Pericardium fibroblast (primary cell): ENCODE measurements around the gene TM9SF1. TPM values are rescaled to one million over a fixed set of nuclear protein-coding genes. Genes with fewer than 3 reads are reported as not detected.

Experiments
- total RNA-seq: library from RNA; depleted of rRNA; stranded (reverse); fragments of >200 nt; gene quantifications from 2 replicates; pipeline ENCODE4 v1.2.3, GENCODE V29; 2015

The TM9SF1 gene
- 54.7 and 58.8 TPM in 2 replicates for total RNA-seq

GRCh38 chr14:24195186-24196070, at the start of gene TM9SF1:
TSS of gene TM9SF1 (minus strand) at chr14:24195441. CDS start at chr14:24195019, 422 bp downstream.

GRCh38 chr14:24232645-24233537, 37.6 kb upstream of the TM9SF1 start, which contains the start of gene GMPR2:
TSS of gene GMPR2 (plus strand) at chr14:24232929. CDS start at chr14:24233254, 325 bp downstream.

GRCh38 chr14:24232121-24232644, 36.9 kb upstream of the TM9SF1 start, which contains the start of gene NEDD8:
TSS of gene NEDD8 (minus strand) at chr14:24232367. CDS start at chr14:24232267, 100 bp downstream.

GRCh38 chr14:24215495-24216344, 20.5 kb upstream of the TM9SF1 start, which contains the start of gene MDP1:
TSS of gene MDP1 (minus strand) at chr14:24216066. CDS start at chr14:24215955, 111 bp downstream.

GRCh38 chr14:24212924-24213865, 18.0 kb upstream of the TM9SF1 start, which contains the start of gene CHMP4A:
TSS of gene CHMP4A (minus strand) at chr14:24213488. CDS start at chr14:24213439, 49 bp downstream.

GRCh38 chr14:24188251-24189058, 6.8 kb downstream of the TM9SF1 start, which contains the start of gene IPO4:
TSS of gene IPO4 (minus strand) at chr14:24188816. CDS start at chr14:24188787, 29 bp downstream.

GRCh38 chr14:24171422-24172260, 23.6 kb downstream of the TM9SF1 start, which contains the start of gene REC8:
TSS of gene REC8 (plus strand) at chr14:24172080. CDS start at chr14:24172553, 473 bp downstream.

GRCh38 chr14:24160850-24161804, 34.1 kb downstream of the TM9SF1 start, which contains the start of gene IRF9:
TSS of gene IRF9 (plus strand) at chr14:24161265. CDS start at chr14:24162145, 880 bp downstream.

GRCh38 chr14:24146978-24147760, 48.1 kb downstream of the TM9SF1 start, which contains the start of gene RNF31:
TSS of gene RNF31 (plus strand) at chr14:24147498. CDS start at chr14:24147699, 201 bp downstream.

GRCh38 chr14:24146453-24146977, 48.7 kb downstream of the TM9SF1 start, which contains the start of gene PSME2:
TSS of gene PSME2 (minus strand) at chr14:24146610. CDS start at chr14:24146581, 29 bp downstream.

GRCh38 chr14:24141097-24141880, 54.0 kb downstream of the TM9SF1 start, which contains the start of gene EMC9:
TSS of gene EMC9 (minus strand) at chr14:24141591. CDS start at chr14:24141304, 287 bp downstream.

